ENCODE data around the gene CTRL.

DNA sequence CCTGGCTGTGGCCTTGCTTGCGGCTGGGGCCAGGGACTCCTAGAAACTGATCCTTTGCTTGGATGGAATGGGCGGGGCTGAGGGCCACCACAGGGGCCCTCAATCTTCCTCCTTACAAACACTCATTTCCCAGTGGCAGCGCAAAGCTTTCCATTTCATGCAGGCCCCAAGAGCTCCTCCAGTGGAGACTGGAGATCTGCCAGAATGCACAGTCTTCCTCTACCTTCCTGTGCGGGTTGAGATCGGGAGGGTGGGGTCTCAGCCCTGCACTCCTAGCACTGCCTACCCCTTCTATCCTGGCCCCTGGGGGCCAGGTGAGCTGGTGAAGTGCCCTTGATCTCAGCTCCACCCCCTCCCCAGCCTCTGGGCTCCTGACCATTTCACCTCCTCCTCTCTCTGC lies 45.3 kb downstream of the CTRL start:
- no peak for TF ChIP-seq ZNF274 (IDR thresholded peaks at IDR 0.05; ENCODE audit: low read length)
- TF ChIP-seq ZNF274 (tag by site-specific recombination; IDR thresholded peaks at IDR 0.05; ENCODE audit: borderline replicate concordance), result no peak
- no peak for TF ChIP-seq ZNF324 (tag by site-specific recombination; IDR thresholded peaks at IDR 0.05)
- TF ChIP-seq YY1 (tag by site-specific recombination; IDR thresholded peaks at IDR 0.05), result no peak

All from HEK293 (cell line).